HG03045 (cell line): ENCODE data around the gene TGFBR1.
A peak's percentile ranks its signal among the peaks of the same experiment; 100 is the strongest.

Source experiments
- ATAC-seq: cut with Tn5 transposase; IDR thresholded peaks from one replicate; pipeline ENCODE4 v1.9.1; 2021; ENCODE audit warnings: mild to moderate bottlenecking, moderate library complexity; ENCODE audit not compliant: unreplicated experiment

The TGFBR1 gene

GRCh38 chr9:99105152-99106043 is 485 bp downstream of the TGFBR1 start:
- ATAC-seq = peak; percentile 65

- ATAC-seq = no peak
Measured at GRCh38 chr9:99106044-99106375, 1.1 kb downstream of the TGFBR1 start.

GRCh38 chr9:99107421-99107820 is 2.5 kb downstream of the TGFBR1 start:
- ATAC-seq = no peak

GRCh38 chr9:99108131-99108530 is 3.2 kb downstream of the TGFBR1 start:
- ATAC-seq = no peak

- ATAC-seq = no peak
Measured at GRCh38 chr9:99109522-99109921, 4.6 kb downstream of the TGFBR1 start.

- no peak for ATAC-seq
Measured at GRCh38 chr9:99112750-99113413, 8.0 kb downstream of the TGFBR1 start.

- ATAC-seq = no peak
Measured at GRCh38 chr9:99113414-99114048, 8.6 kb downstream of the TGFBR1 start.

- no peak for ATAC-seq
Measured at GRCh38 chr9:99114049-99114440, 9.1 kb downstream of the TGFBR1 start.

GRCh38 chr9:99114846-99115500 is 10.1 kb downstream of the TGFBR1 start:
- no peak for ATAC-seq

GRCh38 chr9:99116003-99116411 is 11.1 kb downstream of the TGFBR1 start:
- no peak for ATAC-seq

GRCh38 chr9:99118782-99119466 is 14.0 kb downstream of the TGFBR1 start:
- ATAC-seq = peak; percentile 95

GRCh38 chr9:99119976-99120655 is 15.2 kb downstream of the TGFBR1 start:
- ATAC-seq = no peak

- ATAC-seq = no peak
Measured at GRCh38 chr9:99121604-99122003, 16.7 kb downstream of the TGFBR1 start.

GRCh38 chr9:99124534-99125255 is 19.8 kb downstream of the TGFBR1 start:
- no peak for ATAC-seq

- ATAC-seq = no peak
Measured at GRCh38 chr9:99125446-99125845, 20.5 kb downstream of the TGFBR1 start.

- no peak for ATAC-seq
Measured at GRCh38 chr9:99126312-99126711, 21.4 kb downstream of the TGFBR1 start.

- no peak for ATAC-seq
Measured at GRCh38 chr9:99127356-99128132, 22.6 kb downstream of the TGFBR1 start.

- no peak for ATAC-seq
Measured at GRCh38 chr9:99128133-99128406, 23.2 kb downstream of the TGFBR1 start.

- ATAC-seq = no peak
Measured at GRCh38 chr9:99129091-99129490, 24.2 kb downstream of the TGFBR1 start.
